ENCODE data around the gene SYT13. TPM values are rescaled to one million over a fixed set of nuclear protein-coding genes. Genes with fewer than 3 reads are reported as not detected.

SYT13 gene
- total and polyA plus RNA-seq, 10 of the 15 experiments (the other 5 are each of a cell fraction or from before 2014, with no cell fraction given): not detected

GRCh38 chr11:45210846-45211245, 75.3 kb downstream of the SYT13 start:
- no peaks in the 10 kb centered on the region for H3K79me2 ChIP-seq (ENCODE audit: control insufficient read depth, insufficient read depth, low read length)
- H3K4me1 ChIP-seq (ENCODE audit: control insufficient read depth, insufficient read depth, low read length): peaks cover 4% of the 10 kb centered on the region
- no peak for DNase-seq (ENCODE audit: low read depth, low spot score)
- no peaks in the 10 kb centered on the region for H3K27me3 ChIP-seq (replicated peaks in 1 of 2; ENCODE audit: control insufficient read depth in 2 of 2, insufficient read depth in 2 of 2, low read length in 1 of 2)
- TF ChIP-seq BMI1 (IDR thresholded peaks at IDR 0.05; ENCODE audit: borderline replicate concordance): no peak
- no peak for TF ChIP-seq SUPT20H (IDR thresholded peaks at IDR 0.05; ENCODE audit: borderline replicate concordance, control insufficient read depth, low read depth, low read length)
- TF ChIP-seq POU2F2 (IDR thresholded peaks at IDR 0.05; ENCODE audit: borderline replicate concordance, low read depth, low read length): no peak
- TF ChIP-seq SRF (IDR thresholded peaks at IDR 0.05; ENCODE audit: low read depth in 2 of 2, low read length in 2 of 2): no peak
- TF ChIP-seq ATF3 (IDR thresholded peaks at IDR 0.05; ENCODE audit: borderline replicate concordance, extremely low read depth, low read depth, low read length): no peak
- no peak for TF ChIP-seq CREM (IDR thresholded peaks at IDR 0.05; ENCODE audit: low read depth)
- no peak for TF ChIP-seq MYC (IDR thresholded peaks at IDR 0.05; ENCODE audit: insufficient read depth, insufficient read length, insufficient replicate concordance, low read length, severe bottlenecking)
- no peak for TF ChIP-seq YY1 (IDR thresholded peaks at IDR 0.05; ENCODE audit: low read depth, low read length)
- TF ChIP-seq MAX (IDR thresholded peaks at IDR 0.05; ENCODE audit: low read depth, low read length): no peak
- no peak overlapping the region for H3K9ac ChIP-seq (ENCODE audit: control insufficient read depth, insufficient read depth, low read length)
- H3K36me3 ChIP-seq (ENCODE audit: control insufficient read depth in 2 of 2, insufficient read depth in 2 of 2, low read length in 1 of 2): no peaks in the 10 kb centered on the region; a peak in 1 of 4 replicates
- in situ Hi-C loops (cut with MboI): no loop called here
- no peak overlapping the region for H3K27ac ChIP-seq (ENCODE audit: control insufficient read depth, insufficient read depth)
- WGBS (ENCODE audit: insufficient coverage, insufficient replicate concordance, low lambda C conversion rate, missing lambda C conversion rate): 43% methylated on average over 9 of the region's 9 CpGs
- no peaks in the 10 kb centered on the region for H3K9me3 ChIP-seq (replicated peaks; ENCODE audit: control insufficient read depth, insufficient read depth, low read length)
- intact Hi-C loops (cut with micrococcal nuclease; ENCODE audit: unreplicated experiment): no loop called here
- POLR2A ChIA-PET: no interaction called here
- H3K4me3 ChIP-seq: no peak overlapping the region
- no peaks in the 10 kb centered on the region for H4K20me1 ChIP-seq (ENCODE audit: control insufficient read depth, insufficient read depth)
- H2AFZ ChIP-seq (ENCODE audit: control insufficient read depth, low read depth, low read length): no peak overlapping the region
- H3K4me2 ChIP-seq (ENCODE audit: control insufficient read depth, insufficient read depth): no peak overlapping the region
- no TSS peak for BruUV-seq (replicated peaks)
- FAIRE-seq: no peak
- CTCF ChIA-PET: interaction anchor here (1.0 kb wide), 1 partner anchor 17 kb away, joined by 3 read pairs; no protein-coding TSS in a partner anchor
- RAD21 ChIA-PET (ENCODE audit: unreplicated experiment): no interaction called here
- SMC1A ChIA-PET (ENCODE audit: uncharacterized antibody, unreplicated experiment): no interaction called here
- ATAC-seq: no peak

All from GM12878 (cell line).